NCI-H510A treated with DMSO at 0.1 percent for 48 hours (cell line): ENCODE results near the gene DTHD1.

Experiments
- DNase-seq: peaks from one replicate; lab custom pipeline; 2025; lab: John Stamatoyannopoulos, UW

Gene DTHD1

GRCh38 chr4:36281384-36282106 is at the start of gene DTHD1:
Gene DTHD1, plus strand, starts transcription at chr4:36281616. Its CDS starts 143 bp downstream, at chr4:36281759.
- DNase-seq, result no peak

DNA sequence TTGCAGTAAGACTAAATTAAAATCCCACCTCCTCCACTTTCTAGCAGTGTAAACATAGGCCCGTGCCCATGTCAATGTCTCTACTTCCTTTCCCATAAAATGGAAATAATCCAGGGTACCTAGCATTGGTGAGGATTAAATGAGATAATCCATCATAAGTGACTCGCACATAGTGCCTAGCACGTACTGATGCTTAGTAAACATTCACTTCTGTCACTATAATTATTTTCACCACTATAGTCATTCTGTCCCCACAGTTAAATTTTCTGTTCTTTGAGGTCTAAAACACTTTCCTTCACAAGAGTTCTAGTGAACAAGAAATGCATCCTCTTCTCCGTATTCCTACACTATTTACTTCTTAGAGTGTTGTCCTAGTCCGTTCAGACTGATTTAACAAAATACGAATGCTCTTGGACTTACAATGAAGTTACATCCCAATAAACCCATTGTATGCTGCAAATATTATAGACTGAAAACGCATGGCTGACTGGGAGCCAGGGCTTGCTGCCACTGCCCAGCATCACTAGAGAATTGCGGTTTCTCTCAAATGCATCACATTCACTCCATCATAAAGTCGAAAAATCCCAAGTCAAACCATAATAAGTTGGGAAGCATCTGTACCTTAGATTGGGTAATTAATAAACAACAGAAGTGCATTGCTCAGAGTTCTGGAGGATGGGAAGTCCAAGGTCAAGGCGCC is 47.7 kb upstream of the DTHD1 start:
- no peak for DNase-seq

DNA sequence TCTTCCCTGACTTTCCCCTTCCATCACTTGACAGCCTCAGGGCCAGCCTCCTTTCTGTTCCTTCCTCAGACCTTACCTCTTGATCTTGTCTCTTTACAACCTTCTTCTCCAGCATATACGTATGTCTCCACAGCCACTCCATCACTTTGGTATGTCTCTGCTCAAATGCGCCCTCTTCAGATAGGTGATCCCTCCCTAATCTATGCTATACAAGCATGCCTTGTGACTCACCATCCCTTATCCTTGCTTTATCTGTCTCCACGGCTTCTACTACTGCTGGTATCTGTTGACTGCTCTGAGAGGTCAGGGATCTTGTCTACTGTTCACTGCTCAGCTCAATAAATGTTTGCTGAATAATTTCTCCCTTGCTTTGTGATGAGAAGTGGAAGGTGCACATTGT is 46.1 kb upstream of the DTHD1 start:
- DNase-seq, result no peak

- no peak for DNase-seq
Measured at GRCh38 chr4:36236159-36236558, 45.3 kb upstream of the DTHD1 start.

GRCh38 chr4:36237366-36238313 is 43.8 kb upstream of the DTHD1 start:
- DNase-seq, result no peak

DNA sequence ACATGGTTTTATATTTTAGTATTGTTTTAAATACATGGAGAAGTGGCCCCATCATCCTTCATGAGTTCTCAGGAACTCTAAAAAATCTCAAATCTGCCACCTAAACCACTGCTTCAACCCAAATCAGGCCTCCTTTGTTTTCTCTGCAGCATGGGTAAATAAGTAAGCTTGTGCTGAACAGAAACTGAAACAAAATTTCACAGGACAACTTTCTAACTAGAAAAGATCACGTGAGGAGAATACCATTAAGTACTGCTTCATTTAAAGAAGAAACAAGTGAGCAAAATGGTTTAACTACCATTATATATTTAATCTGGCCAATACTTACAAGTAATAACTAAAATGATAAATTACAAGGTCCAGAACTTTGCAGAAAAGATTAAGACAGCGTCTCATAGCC is 39.6 kb upstream of the DTHD1 start:
- DNase-seq, result no peak

- no peak for DNase-seq
Measured at GRCh38 chr4:36242629-36243354, 38.6 kb upstream of the DTHD1 start.

- DNase-seq, result peak; percentile 61
Measured at GRCh38 chr4:36243355-36244256, 37.8 kb upstream of the DTHD1 start.

DNA sequence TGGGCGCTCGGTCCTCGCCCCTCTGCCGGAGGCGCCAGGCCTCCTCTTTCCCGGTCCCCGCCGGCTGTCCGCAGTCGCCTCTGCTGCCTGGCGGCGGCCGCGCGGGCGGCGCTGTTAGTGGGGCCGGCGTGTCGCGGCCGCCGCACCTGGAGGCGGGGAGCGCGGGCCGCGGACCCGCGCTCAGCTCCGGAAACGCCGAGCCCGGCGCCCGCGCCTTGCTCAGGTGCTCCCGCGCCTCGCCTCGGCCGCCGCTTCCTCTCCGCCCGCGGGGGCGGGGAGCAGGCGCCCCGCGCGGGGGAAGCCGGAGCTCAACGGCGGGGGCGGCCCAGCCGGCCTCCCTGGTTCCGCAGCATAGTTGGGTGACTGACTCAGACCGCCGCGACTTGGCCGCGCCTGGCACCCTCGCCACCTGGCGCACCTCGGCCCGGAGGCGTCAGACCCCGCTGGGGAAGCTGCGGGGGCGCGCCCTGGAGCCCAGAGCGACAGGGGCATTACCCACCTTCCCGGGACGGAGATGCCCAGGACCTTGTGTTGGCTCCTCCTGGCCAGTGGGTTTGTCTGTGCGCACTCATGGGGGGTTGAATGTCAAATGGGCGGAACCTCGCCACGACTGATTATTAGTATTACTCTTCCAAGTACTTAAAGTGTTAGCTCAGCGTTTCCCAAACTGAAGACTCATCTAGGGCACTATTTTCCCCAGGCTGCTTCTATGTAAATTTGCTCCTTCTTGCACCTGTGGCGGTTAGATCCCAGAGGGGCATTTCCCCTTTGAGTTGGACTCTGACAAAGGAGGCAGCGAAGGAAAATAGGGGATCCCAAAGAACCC is 36.9 kb upstream of the DTHD1 start, which contains the start of gene ARAP2:
ARAP2 (minus strand) TSS at position 258 of the 826 bp plus-strand sequence. CDS start 15,028 bp downstream, outside the sequence.
- DNase-seq, result peak; percentile 49

DNA sequence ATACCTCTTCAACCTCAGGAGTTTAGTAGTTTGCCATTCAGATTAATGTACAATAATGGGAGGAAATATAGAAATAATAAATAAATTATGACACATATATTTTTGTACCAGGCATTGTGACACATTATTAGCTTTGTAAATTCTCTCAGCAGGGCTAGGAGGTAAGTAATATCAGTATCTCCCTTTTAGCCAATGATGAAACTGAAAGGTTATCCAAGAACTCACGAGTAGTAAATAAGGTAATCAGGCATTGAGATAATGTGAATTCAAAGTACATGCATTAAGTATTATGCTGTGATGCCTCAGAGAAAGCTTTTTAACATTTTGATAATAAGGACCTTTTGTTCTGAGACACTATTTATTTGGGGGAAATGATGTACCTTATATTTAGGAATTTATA is 31.8 kb upstream of the DTHD1 start:
- no peak for DNase-seq

DNA sequence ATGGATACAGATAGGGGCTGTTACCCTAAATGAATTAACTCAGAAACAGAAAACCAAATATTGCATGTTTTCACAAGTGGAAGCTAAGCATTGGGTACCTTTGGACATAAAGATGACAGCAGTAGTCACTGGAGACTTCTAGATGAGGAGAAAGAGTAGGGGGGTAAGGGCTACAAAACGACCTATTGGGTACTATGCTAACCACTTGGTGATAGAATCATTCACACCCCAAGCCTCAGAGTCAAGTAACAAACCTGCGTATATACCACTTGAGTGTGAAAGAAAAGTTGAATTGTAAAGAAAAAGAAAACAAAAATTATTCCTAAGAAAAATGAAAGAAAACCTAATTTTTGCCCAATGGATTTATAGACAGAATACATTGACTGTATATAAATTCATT is 29.4 kb upstream of the DTHD1 start:
- no peak for DNase-seq

GRCh38 chr4:36254371-36254770 is 27.0 kb upstream of the DTHD1 start:
- no peak for DNase-seq

- no peak for DNase-seq
Measured at GRCh38 chr4:36255577-36255976, 25.8 kb upstream of the DTHD1 start.

GRCh38 chr4:36256398-36256891 is 25.0 kb upstream of the DTHD1 start:
- no peak for DNase-seq

- DNase-seq, result no peak
Measured at GRCh38 chr4:36260731-36261130, 20.7 kb upstream of the DTHD1 start.

DNA sequence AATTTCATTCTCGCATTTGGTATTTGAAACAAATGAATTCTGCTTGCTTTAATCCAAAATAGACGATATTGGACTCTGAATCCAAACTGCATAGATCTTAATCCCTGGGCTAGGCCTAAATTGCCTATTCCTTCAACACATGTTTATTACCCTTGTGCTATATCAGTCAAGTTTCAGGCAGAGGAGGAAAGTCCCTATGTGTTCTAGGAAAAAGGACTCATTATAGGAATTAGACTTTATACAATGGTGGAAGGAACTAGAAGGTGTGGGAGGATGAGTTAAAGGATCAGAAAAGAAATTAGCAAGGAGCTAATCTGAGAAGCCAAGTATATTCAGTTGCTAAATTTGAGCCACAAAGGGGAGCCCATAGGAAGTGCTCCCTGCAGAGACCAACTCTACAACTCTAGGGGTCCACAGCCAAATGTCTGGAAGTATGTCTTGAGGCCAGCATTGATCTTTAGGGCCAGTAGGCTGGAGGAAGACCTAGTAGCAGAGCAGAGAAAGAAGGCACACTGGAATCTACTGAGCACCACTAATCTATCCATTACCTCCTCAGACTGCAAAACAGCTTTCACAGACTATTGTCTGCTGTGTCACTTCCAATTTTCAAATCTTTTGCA is 17.1 kb upstream of the DTHD1 start:
- DNase-seq, result no peak

GRCh38 chr4:36267486-36268268 is 13.7 kb upstream of the DTHD1 start:
- DNase-seq, result no peak

- DNase-seq, result no peak
Measured at GRCh38 chr4:36269101-36269500, 12.3 kb upstream of the DTHD1 start.
